ENCODE measurements around the gene WDR26.
"Not testable (repeated sequence)": the region's sequence is repeated elsewhere in the genome, so short reads cannot be mapped to it uniquely, and the experiment has no call there.

WDR26 gene

DNA sequence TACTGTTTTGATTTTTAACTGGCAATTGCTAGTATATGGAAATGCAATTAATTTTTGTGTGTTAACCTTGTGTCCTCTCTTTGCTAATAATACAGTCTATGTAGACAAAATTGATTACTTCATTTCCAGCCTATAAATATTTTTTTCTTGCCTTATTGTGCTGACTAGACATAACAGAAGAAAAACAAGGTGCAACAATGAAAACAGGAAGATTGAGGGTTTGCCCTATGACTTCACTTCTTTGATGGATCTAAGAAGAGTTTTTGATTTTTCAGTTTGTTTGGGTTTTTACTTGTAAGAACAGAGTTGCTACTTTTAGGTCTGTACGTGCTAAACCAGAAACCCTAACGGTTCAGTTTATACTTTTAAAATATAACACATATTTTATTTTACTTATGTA is 86.5 kb downstream of the WDR26 start:
- no peak for DNase-seq (ENCODE audit: low spot score)

DNA sequence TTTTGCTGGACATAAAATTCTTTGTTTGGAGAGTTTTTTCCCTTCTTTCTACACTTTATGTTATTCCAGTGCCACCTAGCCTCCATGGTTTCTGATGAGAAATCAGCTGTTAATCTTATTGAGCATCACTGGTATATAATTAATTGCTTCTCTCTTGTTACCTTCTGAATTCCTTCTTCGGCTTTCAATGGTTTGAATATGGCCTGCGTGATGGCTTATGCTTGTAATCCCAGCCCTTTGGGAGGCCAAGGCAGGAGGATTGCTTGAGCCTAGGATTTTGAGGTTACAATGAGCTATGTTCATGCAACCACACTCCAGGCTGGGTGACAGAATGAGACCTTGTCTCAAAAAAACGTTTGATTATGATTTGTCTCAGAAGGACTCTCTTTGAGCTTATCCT is 90.9 kb downstream of the WDR26 start:
- no peak for DNase-seq (ENCODE audit: low spot score)

DNA sequence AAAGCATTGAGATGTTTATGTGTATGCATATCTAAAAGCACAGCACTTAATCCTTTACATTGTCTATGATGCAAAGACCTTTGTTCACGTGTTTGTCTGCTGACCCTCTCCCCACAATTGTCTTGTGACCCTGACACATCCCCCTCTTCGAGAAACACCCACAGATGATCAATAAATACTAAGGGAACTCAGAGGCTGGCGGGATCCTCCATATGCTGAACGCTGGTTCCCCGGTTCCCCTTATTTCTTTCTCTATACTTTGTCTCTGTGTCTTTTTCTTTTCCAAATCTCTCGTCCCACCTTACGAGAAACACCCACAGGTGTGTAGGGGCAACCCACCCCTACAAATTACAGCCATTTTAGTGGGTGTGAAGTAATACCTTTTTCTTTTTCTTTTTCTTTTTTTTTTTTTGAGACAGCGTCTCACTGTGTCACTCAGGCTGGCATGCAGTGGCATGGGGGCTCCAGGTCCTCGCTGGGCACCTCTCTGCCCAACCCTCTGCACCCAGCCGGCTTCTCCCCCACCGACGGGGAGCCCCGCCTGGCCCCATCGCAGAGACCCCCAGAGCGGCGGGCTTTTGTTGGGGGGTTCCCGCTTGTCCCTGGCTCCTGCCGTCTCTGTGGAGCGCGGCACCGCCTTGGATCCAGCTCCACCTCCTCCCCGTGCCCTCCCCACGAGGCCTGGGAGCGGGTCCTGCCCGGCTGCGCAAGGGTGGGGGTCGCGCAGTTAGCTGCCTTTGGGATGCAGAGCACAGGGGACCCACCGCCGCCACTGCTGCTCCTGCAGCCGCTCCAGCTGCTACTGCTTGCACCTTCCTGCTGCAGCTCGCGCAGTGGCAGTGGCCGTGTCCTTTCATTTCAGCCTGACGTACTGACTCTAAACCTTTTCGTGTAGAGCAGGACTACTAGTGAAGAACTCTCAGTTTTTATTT is 93.9 kb downstream of the WDR26 start:
- DNase-seq (ENCODE audit: low spot score) = not testable (repeated sequence)

DNA sequence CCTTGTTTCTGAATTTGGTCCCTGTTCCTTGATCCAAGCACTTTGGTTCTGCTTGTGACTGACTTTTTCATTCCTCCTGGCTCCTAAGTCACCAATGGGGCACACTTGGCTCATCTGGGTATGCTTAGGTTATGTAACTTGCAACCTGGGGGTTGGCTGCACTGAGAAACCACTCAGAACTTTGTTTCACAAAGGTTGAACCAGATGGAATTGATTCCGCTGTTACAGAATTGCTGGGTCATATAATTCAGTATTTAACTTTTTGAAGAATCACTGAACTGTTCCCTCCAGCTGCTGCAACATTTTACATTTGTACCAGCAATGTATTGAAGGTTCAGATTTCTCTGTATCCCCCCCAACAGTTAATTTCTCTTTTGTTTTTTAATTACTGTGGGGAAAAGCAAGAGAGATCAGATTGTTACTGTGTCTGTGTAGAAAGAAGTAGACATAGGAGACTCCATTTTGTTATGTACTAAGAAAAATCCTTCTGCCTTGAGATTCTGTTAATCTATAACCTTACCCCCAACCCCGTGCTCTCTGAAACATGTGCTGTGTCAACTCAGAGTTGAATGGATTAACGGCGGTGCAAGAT is 95.1 kb downstream of the WDR26 start:
- DNase-seq (ENCODE audit: low spot score) = no peak

DNA sequence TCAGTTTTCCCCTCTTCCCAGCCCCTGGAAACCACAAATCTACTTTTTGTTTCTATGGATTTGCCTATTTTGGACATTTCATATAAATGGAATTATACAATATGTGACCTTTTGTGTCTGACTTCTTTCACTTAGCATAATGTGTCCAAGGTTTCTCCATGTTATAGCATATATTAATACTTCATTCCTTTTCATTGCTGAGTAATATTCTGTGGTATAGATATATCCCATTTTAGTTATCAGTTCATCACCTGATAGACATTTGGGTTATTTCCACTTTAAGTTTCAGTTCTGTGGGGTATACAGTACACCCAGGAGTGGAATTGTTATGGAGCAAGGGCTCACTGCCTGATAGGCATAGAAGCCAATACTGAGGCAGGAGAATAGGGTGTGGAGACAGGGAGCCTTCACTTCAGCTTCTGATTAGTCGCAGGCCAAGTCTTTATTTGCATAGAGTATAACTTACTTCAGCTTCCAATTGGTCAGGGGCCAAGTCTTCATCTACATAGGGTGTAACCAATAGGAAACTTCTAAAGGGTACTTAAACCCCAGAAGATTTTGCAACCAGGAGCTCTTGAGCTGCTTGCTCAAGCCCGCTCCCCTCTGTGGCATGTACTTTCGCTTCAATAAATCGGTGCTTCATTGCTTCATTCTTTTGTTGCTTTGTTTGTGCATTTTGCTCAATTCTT is 96.3 kb downstream of the WDR26 start:
- DNase-seq (ENCODE audit: low spot score) = no peak

All from HuH-7.5 (cell line).